K562 (cell line): ENCODE measurements around the gene LAMA3. TPM values are rescaled to one million over a fixed set of nuclear protein-coding genes. Genes with fewer than 3 reads are reported as not detected.

Experiments
- ATAC-seq: fragments of 200-7000 bp; cut with Tn5 transposase; 3 replicates; pipeline ENCODE4 v1.9.1; 2020; ENCODE audit warnings: moderate library complexity
- BruUV-seq: library from RNA; stranded (reverse); fragments of 400-500 nt; replicated peaks from 2 replicates; lab custom pipeline; 2021; lab: Mats Ljungman, UMichigan
- CTCF ChIA-PET: fragments of 300-600 bp; formaldehyde crosslinking; extraction: SDS; loops from one replicate; lab custom pipeline; 2021; ENCODE audit warnings: low intra/inter-chr PET ratio; lab: Yijun Ruan, JAX
- POLR2A ChIA-PET: fragments of 300-600, 350-650 bp; sonication (Branson Sonifier 250); formaldehyde crosslinking; extraction: SDS; loops from one replicate; lab custom pipeline; 2021; ENCODE audit warnings: antibody characterized with exemption, inconsistent platforms; lab: Yijun Ruan, JAX
- DNase-seq, 4 experiments: peaks; one replicate each; pipeline versions ENCODE4 v3.0.0 to v3.0.0-alpha.2; 2011 to 2018; ENCODE audit warnings: low spot score in 3 of 4, mixed read lengths in 3 of 4; ENCODE audit errors: extremely low read depth in 1 of 4
- FAIRE-seq: peaks from 2 replicates; lab custom pipeline; 2011; peaks lifted over from hg19 to GRCh38; lab: Jason Lieb, UNC
- H2AFZ ChIP-seq: 2 replicates; pipeline ENCODE4 v1.6.0; 2011; ENCODE audit warnings: low read depth, low read length, control low read depth, inconsistent platforms
- H3K27ac ChIP-seq: fragments of 200-600 bp; 3 replicates; pipeline ENCODE4 v1.8.0; 2011; ENCODE audit warnings: low read depth, mild to moderate bottlenecking, control low read depth, inconsistent platforms, low read length, moderate library complexity, mixed read lengths; ENCODE audit errors: extremely low read depth
- H3K27me3 ChIP-seq, 2 experiments: fragments of 300-600 bp in 1 of 2; 2 replicates in 1 of 2; 3 replicates in 1 of 2; pipeline versions ENCODE4 v1.6.0 to v1.8.0; 2011; ENCODE audit warnings: inconsistent platforms in 2 of 2, low read length in 2 of 2, mild to moderate bottlenecking in 1 of 2, mixed read lengths in 1 of 2, moderate library complexity in 1 of 2; ENCODE audit not compliant: control insufficient read depth in 2 of 2, insufficient read depth in 2 of 2
- H3K36me3 ChIP-seq: fragments of 300-600 bp; 3 replicates; pipeline ENCODE4 v1.8.0; 2011; ENCODE audit warnings: mild to moderate bottlenecking, low read length, inconsistent platforms; ENCODE audit not compliant: control insufficient read depth, insufficient read depth
- H3K4me1 ChIP-seq, 2 experiments: fragments of 200-600 bp in 1 of 2; replicated peaks in 1 of 2; 2 replicates in 1 of 2; 3 replicates in 1 of 2; pipeline versions ENCODE4 v1.5.1 to v1.8.0; 2011; ENCODE audit warnings: inconsistent platforms in 2 of 2, low read length in 2 of 2, mild to moderate bottlenecking in 1 of 2, mixed read lengths in 1 of 2, moderate library complexity in 1 of 2; ENCODE audit not compliant: control insufficient read depth in 2 of 2, insufficient read depth in 2 of 2
- H3K4me2 ChIP-seq: 2 replicates; pipeline ENCODE4 v1.6.1; 2011; ENCODE audit warnings: low read length, control low read depth, inconsistent platforms, mixed read lengths; ENCODE audit not compliant: insufficient read depth
- H3K4me3 ChIP-seq: fragments of 200-600 bp; sonication (generic), shearing (Covaris generic); 2 replicates; pipeline ENCODE4 v1.5.1; 2016; ENCODE audit warnings: control low read depth, inconsistent platforms
- H3K79me2 ChIP-seq: fragments of 200-600 bp; 3 replicates; pipeline ENCODE4 v1.8.0; 2011; ENCODE audit warnings: low read length, inconsistent platforms; ENCODE audit not compliant: control insufficient read depth, insufficient read depth
- H3K9ac ChIP-seq, 2 experiments: 2 replicates each; pipeline versions ENCODE4 v1.6.0 to v1.6.1; 2011; ENCODE audit warnings: low read depth in 2 of 2, low read length in 2 of 2, control low read depth in 1 of 2, inconsistent platforms in 1 of 2, mild to moderate bottlenecking in 1 of 2, mixed read lengths in 1 of 2; ENCODE audit not compliant: insufficient read depth in 1 of 2
- H3K9me1 ChIP-seq: one replicate; pipeline ENCODE4 v1.6.0; 2011; ENCODE audit warnings: inconsistent platforms, mild to moderate bottlenecking, low read length, moderate library complexity; ENCODE audit not compliant: control insufficient read depth, insufficient read depth
- H3K9me3 ChIP-seq: replicated peaks from 2 replicates; pipeline ENCODE4 v1.5.1; 2011; ENCODE audit warnings: low read depth, low read length, inconsistent platforms; ENCODE audit not compliant: control insufficient read depth, insufficient read depth
- H4K20me1 ChIP-seq: replicated peaks from 2 replicates; pipeline ENCODE4 v1.6.1; 2011; ENCODE audit warnings: low read length, inconsistent platforms, mixed read lengths; ENCODE audit not compliant: control insufficient read depth, insufficient read depth
- ARID3B ChIP-seq: fragments of 250-450 bp; sonication (Bioruptor Pico); IDR thresholded peaks from 2 replicates; pipeline ENCODE4 v1.4.0; 2020; ENCODE audit warnings: borderline replicate concordance
- CTBP1 ChIP-seq: fragments of 450-650 bp; IDR thresholded peaks from 2 replicates; pipeline ENCODE4 v1.6.1; 2016; ENCODE audit warnings: borderline replicate concordance
- ETV6 ChIP-seq, 3 experiments: fragments of 150-350 bp in 1 of 3; sonication (generic) in 1 of 3; formaldehyde crosslinking in 1 of 3; IDR thresholded peaks; 2 replicates each; pipeline versions ENCODE4 v1.6.1 to v1.8.0; 2014 to 2022; ENCODE audit warnings: borderline replicate concordance in 2 of 3, low read depth in 2 of 3, antibody characterized with exemption in 1 of 3, low read length in 1 of 3, mild to moderate bottlenecking in 1 of 3, missing genetic modification reagents in 1 of 3
- FOXP1 ChIP-seq: sonication (generic); formaldehyde crosslinking; IDR thresholded peaks from 2 replicates; pipeline ENCODE4 v1.8.0; 2022; ENCODE audit warnings: mild to moderate bottlenecking, missing genetic modification reagents
- KDM1A ChIP-seq, 2 experiments: fragments of 450-650 bp; IDR thresholded peaks; 2 replicates each; pipeline ENCODE4 v1.6.1; 2016; ENCODE audit warnings: mild to moderate bottlenecking in 2 of 2
- LCOR ChIP-seq: sonication (generic); formaldehyde crosslinking; IDR thresholded peaks from 2 replicates; pipeline ENCODE4 v1.8.0; 2022; ENCODE audit warnings: mild to moderate bottlenecking, missing genetic modification reagents
- POLR2G ChIP-seq: fragments of 200-400 bp; formaldehyde crosslinking; IDR thresholded peaks from 2 replicates; pipeline ENCODE4 v1.6.1; 2017; ENCODE audit warnings: low read depth, mild to moderate bottlenecking, antibody characterized with exemption, low read length, moderate library complexity
- POU5F1 ChIP-seq: fragments of 150-350 bp; IDR thresholded peaks from 2 replicates; pipeline ENCODE4 v1.6.1; 2014; ENCODE audit warnings: borderline replicate concordance, low read length, low read depth, mild to moderate bottlenecking; ENCODE audit not compliant: partially characterized antibody
- RBBP5 ChIP-seq: fragments of 200-600 bp; sonication (generic); IDR thresholded peaks from 2 replicates; pipeline ENCODE4 v1.6.1; 2012; ENCODE audit warnings: borderline replicate concordance, mild to moderate bottlenecking, low read length, control low read depth, inconsistent platforms; ENCODE audit not compliant: insufficient read depth, poor library complexity, severe bottlenecking
- SMAD3 ChIP-seq: fragments of 450-650 bp; formaldehyde crosslinking; conservative IDR thresholded peaks from 2 replicates; pipeline ENCODE4 v1.4.0; 2020; ENCODE audit warnings: mild to moderate bottlenecking
- SMAD4 ChIP-seq: fragments of 250-450 bp; sonication (Bioruptor Pico); conservative IDR thresholded peaks from 2 replicates; pipeline ENCODE4 v1.8.0; 2021; ENCODE audit warnings: inconsistent platforms, mild to moderate bottlenecking, moderate library complexity
- STAT5B ChIP-seq: fragments of 250-450 bp; sonication (Bioruptor Pico); IDR thresholded peaks from 2 replicates; pipeline ENCODE4 v1.8.0; 2021; ENCODE audit warnings: mild to moderate bottlenecking, inconsistent platforms
- ZNF398 ChIP-seq: fragments of 250-450 bp; sonication (Bioruptor Pico); IDR thresholded peaks from 2 replicates; pipeline ENCODE4 v1.8.0; 2021; ENCODE audit warnings: moderate library complexity, mild to moderate bottlenecking, inconsistent platforms
- ZNF699 ChIP-seq: fragments of 250-450 bp; sonication (Bioruptor Pico); IDR thresholded peaks from 2 replicates; pipeline ENCODE4 v1.8.0; 2021; ENCODE audit warnings: mild to moderate bottlenecking, moderate library complexity; ENCODE audit not compliant: insufficient replicate concordance
- ZNF830 ChIP-seq: fragments of 250-450 bp; sonication (Bioruptor Pico); IDR thresholded peaks from 2 replicates; pipeline ENCODE4 v1.5.0; 2021; ENCODE audit warnings: mild to moderate bottlenecking
- WGBS: fragments of 100-300 bp; shearing (Covaris generic); methylation state at CpG from one replicate; pipeline ENCODE4 v1.1.6; 2016; ENCODE audit warnings: low coverage, mixed read lengths; ENCODE audit not compliant: insufficient coverage; ENCODE audit errors: missing lambda C conversion rate; 5-methylcytosine and 5-hydroxymethylcytosine counted together
- in situ Hi-C: fragments of 300-500 bp; cut with MboI; formaldehyde crosslinking; loops from 4 replicates; pipeline ENCODE4 v1.15.0; 2018; ENCODE audit warnings: inconsistent platforms, mixed read lengths
- intact Hi-C: fragments of 100-400 bp; cut with micrococcal nuclease; formaldehyde crosslinking; loops from 2 replicates; pipeline ENCODE4 v1.14.2; 2022
- polyA plus RNA-seq, 8 experiments: library from polyadenylated mRNA; depleted of rRNA in 4 of 8; stranded (reverse) in 5 of 8; unstranded in 3 of 8; fragments of >200 nt; fragmentation: Nextera tagmentation in 2 of 8; fragmentation: Illumina TruSeq in 1 of 8; extraction: Ambion mirVana in 2 of 8; extraction: Trizol in 1 of 8; gene quantifications; 2 replicates each; pipeline versions ENCODE4 v1.2.1 to v1.2.3, GENCODE V29; 2011 to 2014; ENCODE audit warnings: inconsistent platforms in 1 of 8, missing spikeins in 1 of 8
- total RNA-seq, 7 experiments: library from RNA; depleted of rRNA in 6 of 7; stranded (reverse); fragments of >200 nt in 6 of 7; fragmentation: Illumina TruSeq in 2 of 7; extraction: Trizol in 2 of 7; gene quantifications; 2 replicates each; pipeline versions ENCODE4 v1.2.1 to v1.2.3, GENCODE V29; 2011 to 2021; ENCODE audit warnings: low replicate concordance in 1 of 7

LAMA3 gene
- total and polyA plus RNA-seq, 9 of the 15 experiments (the other 6 are each of a cell fraction or from before 2014, with no cell fraction given) = 0.07 TPM; not detected in 8

- no peaks in the 10 kb centered on the region for H3K4me1 ChIP-seq
- FAIRE-seq (no peak), DNase-seq (no peak), ATAC-seq (no peak)
- no peak overlapping the region for H3K4me2 ChIP-seq
- H3K9me1 ChIP-seq = no peaks in the 10 kb centered on the region
- no TSS peak for BruUV-seq
- no peak overlapping the region for H3K27ac ChIP-seq
- intact Hi-C loops = no loop called here
- H2AFZ ChIP-seq = no peak overlapping the region
- no peaks in the 10 kb centered on the region for H3K36me3 ChIP-seq
- 2% methylated on average over 8 of the region's 8 CpGs for WGBS
- ChIA-PET CTCF (no interaction called here), POLR2A (interaction anchor here (1.1 kb wide), 1 partner anchor 11 kb away, joined by 3 read pairs; no protein-coding TSS in a partner anchor)
- no peaks in the 10 kb centered on the region for H4K20me1 ChIP-seq
- no peaks in the 10 kb centered on the region for H3K79me2 ChIP-seq
- H3K4me3 ChIP-seq = no peak overlapping the region
- TF ChIP-seq KDM1A (IDR thresholded peaks at IDR 0.05) (no peak), ARID3B (no peak), POLR2G (no peak), SMAD4 (CRISPR knock-in tag) (no peak), ETV6 (IDR thresholded peaks at IDR 0.05; ENCODE audit: borderline replicate concordance in 1 of 2, low read depth in 2 of 2, low read length in 1 of 2) (no peak), ETV6 (CRISPR knock-in tag; IDR thresholded peaks at IDR 0.05; ENCODE audit: borderline replicate concordance) (no peak), ZNF830 (no peak), LCOR (no peak), ZNF699 (no peak), FOXP1 (CRISPR knock-in tag) (no peak), CTBP1 (no peak), STAT5B (CRISPR knock-in tag) (no peak), SMAD3 (CRISPR knock-in tag) (no peak), POU5F1 (no peak), RBBP5 (no peak), ZNF398 (no peak)
- no peaks in the 10 kb centered on the region for H3K9me3 ChIP-seq
- no peaks in the 10 kb centered on the region; a peak in 1 of 5 replicates for H3K27me3 ChIP-seq
- in situ Hi-C loops = no loop called here
- H3K9ac ChIP-seq = no peak overlapping the region
Observed at GRCh38 chr18:23932385-23933067, 243.3 kb downstream of the LAMA3 start.
